GM12878 (cell line): Measurements from ENCODE around the gene HSP90AB1. TPM values are rescaled to one million over a fixed set of nuclear protein-coding genes. Genes with fewer than 3 reads are reported as not detected.

Source experiments
- ATAC-seq: fragments of 200-7000 bp; cut with Tn5 transposase; 3 replicates; pipeline ENCODE4 v1.9.1; 2020; ENCODE audit warnings: mild to moderate bottlenecking, moderate library complexity
- BruUV-seq: library from RNA; stranded (reverse); fragments of 400-500 nt; replicated peaks from 2 replicates; lab custom pipeline; 2021; lab: Mats Ljungman, UMichigan
- CTCF ChIA-PET: fragments of 300-600 bp; sonication (Branson Sonifier 250); formaldehyde crosslinking; extraction: SDS; loops from one replicate; lab custom pipeline; 2021; ENCODE audit warnings: inconsistent platforms; lab: Yijun Ruan, JAX
- POLR2A ChIA-PET: fragments of 350-600 bp; formaldehyde crosslinking; extraction: SDS; loops from one replicate; lab custom pipeline; 2021; ENCODE audit warnings: inconsistent platforms; lab: Charles Lee
- RAD21 ChIA-PET: fragments of 300-600 bp; sonication (Branson Sonifier 250); formaldehyde crosslinking; loops from one replicate; lab custom pipeline; 2023; ENCODE audit warnings: antibody characterized with exemption; ENCODE audit not compliant: unreplicated experiment; lab: Charles Lee
- SMC1A ChIA-PET: fragments of 300-600 bp; sonication (Branson Sonifier 250); formaldehyde crosslinking; loops from one replicate; lab custom pipeline; 2023; ENCODE audit not compliant: unreplicated experiment, uncharacterized antibody; lab: Charles Lee
- DNase-seq: peaks from one replicate; pipeline ENCODE4 v3.0.0-alpha.2; 2011; ENCODE audit warnings: low read depth, low spot score
- FAIRE-seq: peaks from 3 replicates; lab custom pipeline; 2011; peaks lifted over from hg19 to GRCh38; lab: Jason Lieb, UNC
- H2AFZ ChIP-seq: 2 replicates; pipeline ENCODE4 v1.6.0; 2011; ENCODE audit warnings: low read depth, low read length, control low read depth; ENCODE audit not compliant: control insufficient read depth
- H3K27ac ChIP-seq: 2 replicates; pipeline ENCODE4 v1.5.1; 2011; ENCODE audit warnings: control low read depth; ENCODE audit not compliant: control insufficient read depth, insufficient read depth
- H3K27me3 ChIP-seq, 2 experiments: replicated peaks in 1 of 2; 2 replicates each; pipeline versions ENCODE4 v1.6.0 to v1.6.1; 2011; ENCODE audit warnings: low read length in 1 of 2; ENCODE audit not compliant: control insufficient read depth in 2 of 2, insufficient read depth in 2 of 2
- H3K36me3 ChIP-seq, 2 experiments: 2 replicates each; pipeline ENCODE4 v1.5.1; 2011; ENCODE audit warnings: low read length in 1 of 2; ENCODE audit not compliant: control insufficient read depth in 2 of 2, insufficient read depth in 2 of 2
- H3K4me1 ChIP-seq: 2 replicates; pipeline ENCODE4 v1.6.1; 2011; ENCODE audit warnings: mild to moderate bottlenecking, low read length, moderate library complexity, mixed read lengths; ENCODE audit not compliant: control insufficient read depth, insufficient read depth
- H3K4me2 ChIP-seq: 2 replicates; pipeline ENCODE4 v1.6.0; 2011; ENCODE audit warnings: control low read depth; ENCODE audit not compliant: control insufficient read depth, insufficient read depth
- H3K4me3 ChIP-seq: fragments of 200-600 bp; sonication (generic); 2 replicates; pipeline ENCODE4 v1.5.1; 2016
- H3K79me2 ChIP-seq: 2 replicates; pipeline ENCODE4 v1.6.0; 2011; ENCODE audit warnings: low read length; ENCODE audit not compliant: control insufficient read depth, insufficient read depth
- H3K9ac ChIP-seq: 2 replicates; pipeline ENCODE4 v1.8.0; 2011; ENCODE audit warnings: low read length, control low read depth, mixed read lengths; ENCODE audit not compliant: control insufficient read depth, insufficient read depth
- H3K9me3 ChIP-seq: replicated peaks from 3 replicates; pipeline ENCODE4 v1.5.1; 2011; ENCODE audit warnings: mild to moderate bottlenecking, low read length; ENCODE audit not compliant: control insufficient read depth, insufficient read depth
- H4K20me1 ChIP-seq: 2 replicates; pipeline ENCODE4 v1.6.0; 2011; ENCODE audit not compliant: control insufficient read depth, insufficient read depth
- BRCA1 ChIP-seq: IDR thresholded peaks from 2 replicates; pipeline ENCODE4 v1.6.1; 2011; ENCODE audit warnings: low read depth, low read length, improper control_type of control experiment
- CHD4 ChIP-seq: fragments of 200-600 bp; sonication (generic); IDR thresholded peaks from 2 replicates; pipeline ENCODE4 v1.6.1; 2016; ENCODE audit warnings: mild to moderate bottlenecking
- CREB1 ChIP-seq: IDR thresholded peaks from 2 replicates; pipeline ENCODE4 v1.6.1; 2012; ENCODE audit warnings: low read depth, mild to moderate bottlenecking, inconsistent platforms
- CREM ChIP-seq: IDR thresholded peaks from 2 replicates; pipeline ENCODE4 v1.6.1; 2014; ENCODE audit warnings: antibody characterized with exemption, low read depth
- DPF2 ChIP-seq: fragments of 450-650 bp; IDR thresholded peaks from 2 replicates; pipeline ENCODE4 v1.6.1; 2017; ENCODE audit warnings: mild to moderate bottlenecking
- E2F4 ChIP-seq: IDR thresholded peaks from 2 replicates; pipeline ENCODE4 v1.6.1; 2012; ENCODE audit warnings: low read depth, low read length, improper control_type of control experiment
- EED ChIP-seq: sonication (generic); IDR thresholded peaks from 2 replicates; pipeline ENCODE4 v1.6.1; 2016; ENCODE audit warnings: antibody characterized with exemption, low read depth
- EP300 ChIP-seq, 2 experiments: fragments of 150-350 bp in 1 of 2; IDR thresholded peaks; 2 replicates each; pipeline ENCODE4 v1.6.1; 2011 to 2012; ENCODE audit warnings: low read depth in 2 of 2, low read length in 2 of 2, borderline replicate concordance in 1 of 2, improper control_type of control experiment in 1 of 2, inconsistent platforms in 1 of 2; ENCODE audit not compliant: control insufficient read depth in 1 of 2
- FOXM1 ChIP-seq: IDR thresholded peaks from 2 replicates; pipeline ENCODE4 v1.6.1; 2012; ENCODE audit warnings: low read depth, mild to moderate bottlenecking, inconsistent platforms, low read length, moderate library complexity
- GATAD2B ChIP-seq: fragments of 450-650 bp; conservative IDR thresholded peaks from 2 replicates; pipeline ENCODE4 v1.6.1; 2017; ENCODE audit warnings: low read depth, mild to moderate bottlenecking, moderate library complexity
- JUNB ChIP-seq: IDR thresholded peaks from 2 replicates; pipeline ENCODE4 v1.6.1; 2016; ENCODE audit warnings: antibody characterized with exemption, mild to moderate bottlenecking
- JUND ChIP-seq: IDR thresholded peaks from 2 replicates; pipeline ENCODE4 v1.6.1; 2012; ENCODE audit warnings: low read depth, mild to moderate bottlenecking, low read length, improper control_type of control experiment, moderate library complexity
- MTA2 ChIP-seq: fragments of 450-650 bp; IDR thresholded peaks from 2 replicates; pipeline ENCODE4 v1.6.1; 2016; ENCODE audit warnings: low read depth, mild to moderate bottlenecking, moderate library complexity
- MYB ChIP-seq: fragments of 150-350 bp; IDR thresholded peaks from 2 replicates; pipeline ENCODE4 v1.6.1; 2014; ENCODE audit warnings: mild to moderate bottlenecking, low read depth, low read length, borderline replicate concordance
- NBN ChIP-seq: fragments of 450-650 bp; IDR thresholded peaks from 2 replicates; pipeline ENCODE4 v1.6.1; 2016
- NFYB ChIP-seq: IDR thresholded peaks from 2 replicates; pipeline ENCODE4 v1.6.1; 2011; ENCODE audit warnings: low read depth, mild to moderate bottlenecking, low read length, improper control_type of control experiment, moderate library complexity; ENCODE audit not compliant: insufficient read depth
- PBX3 ChIP-seq: IDR thresholded peaks from 2 replicates; pipeline ENCODE4 v1.6.1; 2011; ENCODE audit warnings: mild to moderate bottlenecking, low read depth, low read length, moderate library complexity; ENCODE audit not compliant: insufficient replicate concordance
- SIN3A ChIP-seq: IDR thresholded peaks from 2 replicates; pipeline ENCODE4 v1.6.1; 2012; ENCODE audit warnings: low read depth, low read length, improper control_type of control experiment
- SIX5 ChIP-seq: IDR thresholded peaks from 2 replicates; pipeline ENCODE4 v1.6.1; 2011; ENCODE audit warnings: mild to moderate bottlenecking, low read depth, low read length, moderate library complexity; ENCODE audit not compliant: severe bottlenecking
- SRF ChIP-seq, 2 experiments: IDR thresholded peaks; 2 replicates each; pipeline ENCODE4 v1.6.1; 2011; ENCODE audit warnings: low read depth in 2 of 2, low read length in 2 of 2, mild to moderate bottlenecking in 1 of 2, moderate library complexity in 1 of 2
- TCF3 ChIP-seq: IDR thresholded peaks from 2 replicates; pipeline ENCODE4 v1.6.1; 2012; ENCODE audit warnings: low read depth, mild to moderate bottlenecking, low read length, borderline replicate concordance; ENCODE audit not compliant: insufficient read depth
- YY1 ChIP-seq: IDR thresholded peaks from 2 replicates; pipeline ENCODE4 v1.6.1; 2011; ENCODE audit warnings: low read depth, mild to moderate bottlenecking, low read length
- ZNF217 ChIP-seq: fragments of 450-650 bp; IDR thresholded peaks from 2 replicates; pipeline ENCODE4 v1.6.1; 2017; ENCODE audit warnings: antibody characterized with exemption, mild to moderate bottlenecking
- ZNF622 ChIP-seq: fragments of 450-650 bp; IDR thresholded peaks from 2 replicates; pipeline ENCODE4 v1.6.1; 2017; ENCODE audit warnings: mild to moderate bottlenecking, inconsistent platforms
- WGBS: methylation state at CpG from one replicate; pipeline ENCODE4 v1.1.6; 2016; ENCODE audit warnings: low lambda C conversion rate; ENCODE audit not compliant: insufficient replicate concordance, insufficient coverage; ENCODE audit errors: missing lambda C conversion rate; 5-methylcytosine and 5-hydroxymethylcytosine counted together
- in situ Hi-C: fragments of 300-500 bp; cut with MboI; formaldehyde crosslinking; loops from 9 replicates; pipeline ENCODE4 v1.14.3; 2018; ENCODE audit warnings: mixed read lengths
- intact Hi-C: fragments of 100-400 bp; cut with micrococcal nuclease; formaldehyde crosslinking; loops from one replicate; pipeline ENCODE4 v1.14.2; 2022; ENCODE audit not compliant: unreplicated experiment
- polyA plus RNA-seq, 11 experiments: library from polyadenylated mRNA; depleted of rRNA in 4 of 11; unstranded in 6 of 11; stranded (reverse) in 5 of 11; fragments of >200 nt; fragmentation: Nextera tagmentation in 4 of 11; fragmentation: Illumina TruSeq in 1 of 11; extraction: Ambion mirVana in 4 of 11; extraction: Trizol in 1 of 11; gene quantifications; 1 replicate in 1 of 11; 2 replicates in 10 of 11; pipeline versions ENCODE4 v1.2.1 to v1.2.3, GENCODE V29; 2011 to 2016; ENCODE audit warnings: inconsistent platforms in 2 of 11, missing spikeins in 2 of 11, low read depth in 1 of 11
- total RNA-seq, 4 experiments: library from RNA; depleted of rRNA in 3 of 4; stranded (reverse); fragments of >200 nt in 3 of 4; fragmentation: Illumina TruSeq in 1 of 4; extraction: Trizol in 1 of 4; gene quantifications; 2 replicates each; pipeline versions ENCODE4 v1.2.1 to v1.2.3, GENCODE V29; 2013 to 2021

The HSP90AB1 gene
- total and polyA plus RNA-seq, 10 of the 15 experiments (the other 5 are each of a cell fraction or from before 2014, with no cell fraction given): 988 to 1,682 (median 1,146) TPM

GRCh38 chr6:44262467-44263353, 15.8 kb downstream of the HSP90AB1 start:
- no peak overlapping the region for H2AFZ ChIP-seq
- peak overlapping the region; percentile 98 for H3K4me2 ChIP-seq
- no peaks in the 10 kb centered on the region for H4K20me1 ChIP-seq
- ATAC-seq: peak; percentile 1; the same call in 2 of the 3 replicates
- BruUV-seq: no TSS peak
- ChIA-PET POLR2A (interaction anchor here (0.5 to 10.7 kb wide), 11 partner anchors 8 to 624 kb away, joined by 3 to 131 read pairs (median 5); partner anchors contain the start of genes HSP90AB1, MYMX, SLC29A1 and VEGFA), CTCF (interaction anchor here (0.7 to 2.5 kb wide), 16 partner anchors 9 to 492 kb away, joined by 3 to 24 read pairs (median 5); partner anchors contain the start of genes HSP90AB1 and VEGFA), RAD21 (interaction anchor here (0.6 to 2.2 kb wide), 8 partner anchors 9 to 184 kb away, joined by 3 to 12 read pairs (median 5); partner anchors contain the start of genes HSP90AB1 and SLC29A1), SMC1A (interaction anchor here (0.7 to 2.2 kb wide), 8 partner anchors 9 to 167 kb away, joined by 3 to 18 read pairs (median 4); partner anchors contain the start of gene HSP90AB1)
- no peak for DNase-seq
- FAIRE-seq: no peak
- in situ Hi-C loops: no loop called here
- peak overlapping the region; percentile 99 for H3K27ac ChIP-seq
- H3K79me2 ChIP-seq: peaks cover 73% of the 10 kb centered on the region
- H3K36me3 ChIP-seq: peaks cover 13 to 21% of the 10 kb centered on the region in 2 experiments
- 2% methylated on average over 7 of the region's 7 CpGs for WGBS
- H3K4me3 ChIP-seq: peak overlapping the region; percentile 98
- H3K9me3 ChIP-seq: no peaks in the 10 kb centered on the region
- H3K27me3 ChIP-seq: no peaks in the 10 kb centered on the region
- peaks cover 69% of the 10 kb centered on the region for H3K4me1 ChIP-seq
- intact Hi-C loops: no loop called here
- H3K9ac ChIP-seq: peak overlapping the region; percentile 90
- TF ChIP-seq JUNB (no peak), EED (no peak), E2F4 (no peak), PBX3 (no peak), GATAD2B (peak; percentile 50; the same call in 1 of the 2 replicates), MTA2 (no peak), CREB1 (no peak), SIX5 (no peak), SIN3A (no peak), MYB (no peak), ZNF217 (no peak), BRCA1 (no peak), CREM (no peak), FOXM1 (no peak), NFYB (no peak), SRF (IDR thresholded peaks at IDR 0.05; ENCODE audit: low read depth in 2 of 2, low read length in 2 of 2) (no peak), ZNF622 (no peak), EP300 (IDR thresholded peaks at IDR 0.05; ENCODE audit: borderline replicate concordance in 1 of 2, control insufficient read depth in 1 of 2, low read depth in 2 of 2, low read length in 2 of 2) (no peak), CHD4 (no peak), TCF3 (no peak), NBN (no peak), JUND (no peak), YY1 (no peak), DPF2 (no peak)
